Hepatocyte (in vitro differentiated cells): ENCODE data around the gene CRHR1. TPM values are rescaled to one million over a fixed set of nuclear protein-coding genes. Genes with fewer than 3 reads are reported as not detected.

Experiments used
- DNase-seq: peaks from one replicate; pipeline ENCODE4 v3.0.0-alpha.2; 2016; ENCODE audit warnings: low spot score
- H2AFZ ChIP-seq: fragments of 200-600 bp; sonication (generic); 2 replicates; pipeline ENCODE4 v1.6.0; 2016; ENCODE audit warnings: antibody characterized with exemption, mild to moderate bottlenecking
- H3K27ac ChIP-seq: fragments of 200-600 bp; sonication (generic); 2 replicates; pipeline ENCODE4 v1.5.1; 2016; ENCODE audit warnings: mild to moderate bottlenecking
- H3K27me3 ChIP-seq: fragments of 200-600 bp; sonication (generic); 2 replicates; pipeline ENCODE4 v1.6.1; 2016
- H3K36me3 ChIP-seq: fragments of 200-600 bp; sonication (generic); replicated peaks from 2 replicates; pipeline ENCODE4 v1.5.1; 2016; ENCODE audit warnings: low read depth; ENCODE audit not compliant: insufficient read depth
- H3K4me1 ChIP-seq: fragments of 200-600 bp; sonication (generic); 2 replicates; pipeline ENCODE4 v1.5.1; 2016; ENCODE audit warnings: mild to moderate bottlenecking, moderate library complexity; ENCODE audit not compliant: insufficient read depth
- H3K4me2 ChIP-seq: fragments of 200-600 bp; sonication (generic); 2 replicates; pipeline ENCODE4 v1.6.0; 2016
- H3K4me3 ChIP-seq: fragments of 200-600 bp; sonication (generic); 2 replicates; pipeline ENCODE4 v1.5.1; 2016; ENCODE audit warnings: mild to moderate bottlenecking
- H3K79me2 ChIP-seq: fragments of 200-600 bp; sonication (generic); 2 replicates; pipeline ENCODE4 v1.6.0; 2017; ENCODE audit warnings: mild to moderate bottlenecking
- H3K9me2 ChIP-seq: fragments of 200-600 bp; sonication (generic); replicated peaks from 2 replicates; pipeline ENCODE4 v1.6.0; 2017; ENCODE audit warnings: mild to moderate bottlenecking; ENCODE audit not compliant: insufficient read depth
- H3K9me3 ChIP-seq: fragments of 200-600 bp; sonication (generic); 2 replicates; pipeline ENCODE4 v1.5.1; 2016; ENCODE audit warnings: low read depth, mild to moderate bottlenecking
- H4K20me1 ChIP-seq: fragments of 200-600 bp; sonication (generic); 2 replicates; pipeline ENCODE4 v1.6.0; 2016; ENCODE audit warnings: mild to moderate bottlenecking; ENCODE audit not compliant: insufficient read depth, poor library complexity, severe bottlenecking
- EZH2 ChIP-seq: fragments of 200-600 bp; sonication (generic); IDR thresholded peaks from 2 replicates; pipeline ENCODE4 v1.6.1; 2016; ENCODE audit warnings: antibody characterized with exemption, mild to moderate bottlenecking, borderline replicate concordance
- EZH2phosphoT487 ChIP-seq: fragments of 200-600 bp; sonication (generic); IDR thresholded peaks from one replicate; pipeline ENCODE4 v1.6.1; 2018; ENCODE audit warnings: antibody characterized with exemption, mild to moderate bottlenecking, low read depth, moderate library complexity; ENCODE audit not compliant: unreplicated experiment, severe bottlenecking
- WGBS: methylation state at CpG from one replicate; pipeline ENCODE4 v1.1.6; 2016; ENCODE audit warnings: low lambda C conversion rate; ENCODE audit errors: missing lambda C conversion rate; 5-methylcytosine and 5-hydroxymethylcytosine counted together
- polyA plus RNA-seq: library from polyadenylated mRNA; unstranded; fragments of >200 nt; fragmentation: Nextera tagmentation; extraction: Ambion mirVana; gene quantifications from 2 replicates; pipeline ENCODE4 v1.2.1, GENCODE V29; 2016
- total RNA-seq: library from RNA; depleted of rRNA; stranded (reverse); fragments of >200 nt; gene quantifications from 2 replicates; pipeline ENCODE4 v1.2.3, GENCODE V29; 2014
- TF ChIP-seq, protein P1 (sequence below): fragments of 200-600 bp; sonication (generic); IDR thresholded peaks from 2 replicates; pipeline ENCODE4 v1.5.1; 2016; ENCODE audit warnings: antibody characterized with exemption, mild to moderate bottlenecking; ENCODE audit not compliant: poor library complexity

The CRHR1 gene
- total and polyA plus RNA-seq, 2 experiments from 2014 or later: not detected

DNA sequence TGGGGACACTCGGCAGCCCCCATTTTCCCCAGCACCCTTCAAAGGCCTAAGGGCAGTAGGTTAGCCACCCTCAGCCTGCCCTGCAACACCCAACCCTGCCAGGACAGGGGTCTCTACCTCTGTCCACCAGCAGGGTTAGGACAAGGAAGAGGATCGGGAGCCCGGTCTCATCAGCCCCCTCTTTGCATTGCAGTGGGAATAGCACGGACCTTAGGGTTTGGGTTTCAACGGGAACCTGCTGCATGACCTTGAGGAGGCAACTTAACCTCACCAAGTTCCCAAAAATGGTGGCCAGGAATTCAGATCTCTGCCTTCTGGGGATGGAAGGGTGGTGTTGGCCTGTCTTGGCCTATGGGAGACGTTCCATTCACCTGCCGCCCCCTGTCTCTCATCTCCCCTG lies 40.4 kb downstream of the CRHR1 start:
- H3K9me2 ChIP-seq: no peaks in the 10 kb centered on the region
- no peaks in the 10 kb centered on the region for H3K9me3 ChIP-seq
- H2AFZ ChIP-seq: no peak overlapping the region
- WGBS: 81% methylated on average over 7 of the region's 7 CpGs
- H3K36me3 ChIP-seq: no peaks in the 10 kb centered on the region
- no peak overlapping the region for H3K4me2 ChIP-seq
- H3K4me3 ChIP-seq: no peak overlapping the region
- TF ChIP-seq EZH2: no peak
- no peak for TF ChIP-seq EZH2phosphoT487
- TF ChIP-seq, protein P1, sequence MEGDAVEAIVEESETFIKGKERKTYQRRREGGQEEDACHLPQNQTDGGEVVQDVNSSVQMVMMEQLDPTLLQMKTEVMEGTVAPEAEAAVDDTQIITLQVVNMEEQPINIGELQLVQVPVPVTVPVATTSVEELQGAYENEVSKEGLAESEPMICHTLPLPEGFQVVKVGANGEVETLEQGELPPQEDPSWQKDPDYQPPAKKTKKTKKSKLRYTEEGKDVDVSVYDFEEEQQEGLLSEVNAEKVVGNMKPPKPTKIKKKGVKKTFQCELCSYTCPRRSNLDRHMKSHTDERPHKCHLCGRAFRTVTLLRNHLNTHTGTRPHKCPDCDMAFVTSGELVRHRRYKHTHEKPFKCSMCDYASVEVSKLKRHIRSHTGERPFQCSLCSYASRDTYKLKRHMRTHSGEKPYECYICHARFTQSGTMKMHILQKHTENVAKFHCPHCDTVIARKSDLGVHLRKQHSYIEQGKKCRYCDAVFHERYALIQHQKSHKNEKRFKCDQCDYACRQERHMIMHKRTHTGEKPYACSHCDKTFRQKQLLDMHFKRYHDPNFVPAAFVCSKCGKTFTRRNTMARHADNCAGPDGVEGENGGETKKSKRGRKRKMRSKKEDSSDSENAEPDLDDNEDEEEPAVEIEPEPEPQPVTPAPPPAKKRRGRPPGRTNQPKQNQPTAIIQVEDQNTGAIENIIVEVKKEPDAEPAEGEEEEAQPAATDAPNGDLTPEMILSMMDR: no peak
- no peaks in the 10 kb centered on the region for H3K79me2 ChIP-seq
- no peaks in the 10 kb centered on the region for H4K20me1 ChIP-seq
- no peak overlapping the region for H3K27ac ChIP-seq
- peaks cover 3% of the 10 kb centered on the region for H3K27me3 ChIP-seq
- no peak for DNase-seq
- H3K4me1 ChIP-seq: no peaks in the 10 kb centered on the region

DNA sequence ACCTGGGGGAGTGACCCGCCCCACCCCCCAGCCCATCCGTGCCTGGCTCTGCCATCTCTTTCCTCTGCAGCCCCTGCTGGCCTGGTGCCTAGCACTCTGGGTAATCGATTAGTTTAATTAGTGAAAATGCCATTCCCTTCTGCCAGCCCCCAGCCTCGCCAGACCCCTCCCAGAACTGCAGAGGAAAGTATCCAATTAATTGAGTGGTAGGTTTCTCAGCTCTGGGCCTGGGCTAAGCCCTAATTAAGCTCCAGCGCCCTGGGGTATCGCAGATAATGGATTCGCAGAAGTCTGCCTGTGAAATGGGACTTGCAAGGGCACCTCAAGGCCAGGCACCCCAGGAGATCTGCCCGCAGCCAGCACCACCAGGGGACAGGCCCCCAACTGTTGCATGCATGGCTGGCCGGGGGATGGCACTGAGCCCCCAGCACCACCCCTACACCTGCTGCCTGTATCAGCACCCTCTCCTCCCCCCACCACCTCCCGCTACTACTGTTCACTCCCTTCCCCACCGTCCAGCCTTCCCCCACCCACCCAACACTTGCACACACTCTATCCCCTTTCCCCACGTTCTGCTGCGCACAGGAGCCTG lies 40.9 kb downstream of the CRHR1 start:
- Histone ChIP-seq H2AFZ (no peak overlapping the region), H3K4me1 (no peaks in the 10 kb centered on the region), H3K36me3 (no peaks in the 10 kb centered on the region), H3K4me3 (no peak overlapping the region), H3K27ac (no peak overlapping the region), H4K20me1 (no peaks in the 10 kb centered on the region), H3K79me2 (no peaks in the 10 kb centered on the region), H3K9me3 (no peaks in the 10 kb centered on the region), H3K27me3 (peaks cover 3% of the 10 kb centered on the region), H3K4me2 (no peak overlapping the region), H3K9me2 (no peaks in the 10 kb centered on the region)
- WGBS: 84% methylated on average over 11 of the region's 13 CpGs
- no peak for TF ChIP-seq EZH2
- TF ChIP-seq, protein P1: no peak
- no peak for TF ChIP-seq EZH2phosphoT487
- DNase-seq: no peak

- Histone ChIP-seq H3K4me2 (no peak overlapping the region), H3K4me3 (no peak overlapping the region), H3K4me1 (no peaks in the 10 kb centered on the region), H3K27ac (no peak overlapping the region), H4K20me1 (no peaks in the 10 kb centered on the region), H3K79me2 (no peaks in the 10 kb centered on the region), H3K9me3 (no peaks in the 10 kb centered on the region), H3K27me3 (peaks cover 3% of the 10 kb centered on the region), H2AFZ (no peak overlapping the region), H3K36me3 (no peaks in the 10 kb centered on the region), H3K9me2 (no peaks in the 10 kb centered on the region)
- no peak for TF ChIP-seq EZH2phosphoT487
- no peak for TF ChIP-seq EZH2
- TF ChIP-seq, protein P1: no peak
- WGBS: 82% methylated on average over 14 of the region's 14 CpGs
- DNase-seq: no peak
These were observed 41.7 kb downstream of the CRHR1 start for GRCh38 chr17:45825792-45826191.
